OCI-LY1 (cell line): ENCODE results near the gene PTPRT.

Experiments used
- H2AFZ ChIP-seq: fragments of 200-600 bp; sonication (generic), shearing (Covaris generic); 2 replicates; pipeline ENCODE4 v1.6.0; 2014; ENCODE audit warnings: antibody characterized with exemption, mild to moderate bottlenecking, low read length
- H3F3A ChIP-seq: fragments of 200-600 bp; sonication (generic), shearing (Covaris generic); 2 replicates; pipeline ENCODE4 v1.6.0; 2014; ENCODE audit warnings: mild to moderate bottlenecking, antibody characterized with exemption, low read length, moderate library complexity; ENCODE audit not compliant: insufficient read depth
- H3K27ac ChIP-seq: fragments of 200-600 bp; sonication (generic); 2 replicates; pipeline ENCODE4 v1.5.1; 2014; ENCODE audit warnings: low read length, mixed run types, mild to moderate bottlenecking, low read depth; ENCODE audit not compliant: poor library complexity, severe bottlenecking
- H3K27me3 ChIP-seq: fragments of 200-600 bp; sonication (generic); 2 replicates; pipeline ENCODE4 v1.6.0; 2014; ENCODE audit warnings: antibody characterized with exemption, mild to moderate bottlenecking, low read length, moderate library complexity; ENCODE audit not compliant: insufficient read depth
- H3K36me3 ChIP-seq: fragments of 200-600 bp; sonication (generic); 2 replicates; pipeline ENCODE4 v1.6.1; 2014; ENCODE audit warnings: mild to moderate bottlenecking, antibody characterized with exemption, low read length, moderate library complexity, mixed read lengths; ENCODE audit not compliant: insufficient read depth
- H3K4me1 ChIP-seq: fragments of 200-600 bp; sonication (generic); 2 replicates; pipeline ENCODE4 v1.5.1; 2014; ENCODE audit warnings: mild to moderate bottlenecking, low read length, moderate library complexity; ENCODE audit not compliant: insufficient read depth, severe bottlenecking
- H3K4me2 ChIP-seq: fragments of 200-600 bp; sonication (generic), shearing (Covaris generic); 2 replicates; pipeline ENCODE4 v1.6.1; 2014; ENCODE audit warnings: low read length
- H3K4me3 ChIP-seq: fragments of 200-600 bp; sonication (generic); 2 replicates; pipeline ENCODE4 v1.5.1; 2014; ENCODE audit warnings: low read length, low read depth, mild to moderate bottlenecking, mixed read lengths; ENCODE audit not compliant: poor library complexity, severe bottlenecking
- H3K79me2 ChIP-seq: fragments of 200-600 bp; shearing (Covaris generic); 2 replicates; pipeline ENCODE4 v1.6.1; 2016; ENCODE audit warnings: mixed run types, low read length, mixed read lengths; ENCODE audit not compliant: insufficient read depth
- H3K9ac ChIP-seq: fragments of 200-600 bp; sonication (generic), shearing (Covaris generic); 2 replicates; pipeline ENCODE4 v1.6.1; 2014; ENCODE audit warnings: mild to moderate bottlenecking, low read length, mixed read lengths
- H3K9me2 ChIP-seq: fragments of 200-600 bp; sonication (generic), shearing (Covaris generic); 2 replicates; pipeline ENCODE4 v1.6.1; 2014; ENCODE audit warnings: low read depth, mild to moderate bottlenecking, low read length, mixed read lengths
- H3K9me3 ChIP-seq: fragments of 200-600 bp; shearing (Covaris generic); 2 replicates; pipeline ENCODE4 v1.6.1; 2014; ENCODE audit warnings: low read length, mixed read lengths
- H4K20me1 ChIP-seq: fragments of 200-600 bp; sonication (generic), shearing (Covaris generic); 2 replicates; pipeline ENCODE4 v1.6.0; 2016; ENCODE audit warnings: mild to moderate bottlenecking, low read length; ENCODE audit not compliant: insufficient read depth
- EZH2 ChIP-seq: fragments of 200-600 bp; sonication (generic), shearing (Covaris generic); IDR thresholded peaks from 2 replicates; pipeline ENCODE4 v1.8.0; 2017; ENCODE audit warnings: borderline replicate concordance, mixed run types, mild to moderate bottlenecking, antibody characterized with exemption, low read length, moderate library complexity, mixed read lengths
- TF ChIP-seq, protein P1 (sequence below): fragments of 200-600 bp; sonication (generic), shearing (Covaris generic); IDR thresholded peaks from 2 replicates; pipeline ENCODE4 v1.5.1; 2017; ENCODE audit warnings: mild to moderate bottlenecking, antibody characterized with exemption, low read length, moderate library complexity, mixed read lengths

Gene PTPRT

DNA sequence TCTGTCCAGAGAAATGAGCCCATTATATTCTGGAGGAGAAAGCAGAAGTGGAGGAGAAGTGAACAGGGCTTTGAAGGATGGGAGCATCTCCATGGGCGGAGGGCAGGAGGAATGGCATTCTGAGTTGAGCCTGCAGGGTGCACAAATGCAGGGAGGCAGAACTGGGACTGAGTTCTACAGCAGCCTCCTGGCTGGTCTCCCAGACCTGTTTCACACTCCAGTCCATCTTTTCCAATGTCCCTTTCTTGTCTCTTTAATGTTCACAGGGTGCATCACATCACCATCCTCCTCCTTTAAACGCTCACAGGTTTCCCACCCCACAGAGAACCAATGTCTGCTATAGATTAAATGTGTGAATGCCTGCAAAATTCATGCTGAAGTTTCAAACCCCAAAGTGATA, 302.9 kb downstream of the PTPRT start:
- Histone ChIP-seq H3K27me3 (no peaks in the 10 kb centered on the region), H3K9me3 (no peaks in the 10 kb centered on the region), H2AFZ (no peak overlapping the region), H3K4me1 (no peaks in the 10 kb centered on the region), H3K79me2 (no peaks in the 10 kb centered on the region), H3K27ac (no peak overlapping the region), H3K4me2 (no peak overlapping the region), H3K4me3 (no peak overlapping the region), H4K20me1 (no peaks in the 10 kb centered on the region), H3K9ac (no peak overlapping the region), H3F3A (no peaks in the 10 kb centered on the region), H3K36me3 (no peaks in the 10 kb centered on the region), H3K9me2 (no peaks in the 10 kb centered on the region)
- TF ChIP-seq EZH2, result no peak
- TF ChIP-seq, protein P1, sequence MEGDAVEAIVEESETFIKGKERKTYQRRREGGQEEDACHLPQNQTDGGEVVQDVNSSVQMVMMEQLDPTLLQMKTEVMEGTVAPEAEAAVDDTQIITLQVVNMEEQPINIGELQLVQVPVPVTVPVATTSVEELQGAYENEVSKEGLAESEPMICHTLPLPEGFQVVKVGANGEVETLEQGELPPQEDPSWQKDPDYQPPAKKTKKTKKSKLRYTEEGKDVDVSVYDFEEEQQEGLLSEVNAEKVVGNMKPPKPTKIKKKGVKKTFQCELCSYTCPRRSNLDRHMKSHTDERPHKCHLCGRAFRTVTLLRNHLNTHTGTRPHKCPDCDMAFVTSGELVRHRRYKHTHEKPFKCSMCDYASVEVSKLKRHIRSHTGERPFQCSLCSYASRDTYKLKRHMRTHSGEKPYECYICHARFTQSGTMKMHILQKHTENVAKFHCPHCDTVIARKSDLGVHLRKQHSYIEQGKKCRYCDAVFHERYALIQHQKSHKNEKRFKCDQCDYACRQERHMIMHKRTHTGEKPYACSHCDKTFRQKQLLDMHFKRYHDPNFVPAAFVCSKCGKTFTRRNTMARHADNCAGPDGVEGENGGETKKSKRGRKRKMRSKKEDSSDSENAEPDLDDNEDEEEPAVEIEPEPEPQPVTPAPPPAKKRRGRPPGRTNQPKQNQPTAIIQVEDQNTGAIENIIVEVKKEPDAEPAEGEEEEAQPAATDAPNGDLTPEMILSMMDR, result no peak

DNA sequence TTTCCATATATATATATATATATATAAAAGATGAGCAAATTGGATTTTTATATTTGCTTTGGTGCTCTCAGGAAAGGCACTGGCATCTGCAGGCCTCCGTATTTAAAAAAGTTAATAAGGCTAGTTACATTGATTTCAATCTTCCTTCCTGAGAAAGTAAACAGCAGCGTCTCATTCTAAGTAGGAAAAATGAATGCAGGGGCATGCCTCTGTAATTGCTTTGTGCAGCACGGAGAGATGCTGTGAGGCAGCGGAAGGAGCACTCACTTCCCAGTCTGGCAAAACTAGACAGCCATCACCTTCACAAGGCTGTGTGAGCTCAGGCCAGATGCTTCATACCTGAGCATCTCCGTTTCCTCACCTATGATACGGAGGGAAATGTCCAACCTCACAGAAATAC, 303.7 kb downstream of the PTPRT start:
- Histone ChIP-seq H3K4me3 (no peak overlapping the region), H3K9me2 (no peaks in the 10 kb centered on the region), H4K20me1 (no peaks in the 10 kb centered on the region), H3K4me2 (no peak overlapping the region), H3K36me3 (no peaks in the 10 kb centered on the region), H3K4me1 (no peaks in the 10 kb centered on the region), H2AFZ (no peak overlapping the region), H3K27ac (no peak overlapping the region), H3K79me2 (no peaks in the 10 kb centered on the region), H3K27me3 (no peaks in the 10 kb centered on the region), H3K9ac (no peak overlapping the region), H3K9me3 (no peaks in the 10 kb centered on the region), H3F3A (no peaks in the 10 kb centered on the region)
- no peak for TF ChIP-seq EZH2
- TF ChIP-seq, protein P1, result no peak

DNA sequence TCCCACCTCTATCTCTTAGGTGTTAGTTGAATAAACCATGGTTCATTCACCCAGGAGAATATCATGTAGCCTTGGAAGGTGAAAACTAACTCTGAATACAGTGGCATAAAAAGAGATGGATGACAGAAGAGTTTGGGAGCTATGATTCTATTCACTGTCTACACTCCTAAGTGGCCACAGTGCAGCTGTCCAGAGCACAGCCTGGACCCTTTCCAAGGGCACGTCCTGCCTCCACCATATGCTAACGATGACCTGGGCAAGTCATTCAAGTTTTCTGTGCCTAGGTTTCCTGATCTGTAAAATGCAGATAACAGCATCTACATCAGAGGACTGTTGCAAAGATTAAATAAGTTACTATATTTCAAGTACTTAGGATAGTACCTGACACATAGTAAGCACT, 314.1 kb downstream of the PTPRT start:
- H2AFZ ChIP-seq, result no peak overlapping the region
- no peaks in the 10 kb centered on the region for H4K20me1 ChIP-seq
- no peak for TF ChIP-seq EZH2
- TF ChIP-seq, protein P1, result no peak
- H3K4me2 ChIP-seq, result no peak overlapping the region
- no peak overlapping the region for H3K27ac ChIP-seq
- no peak overlapping the region for H3K9ac ChIP-seq
- H3K9me3 ChIP-seq, result no peaks in the 10 kb centered on the region
- H3K36me3 ChIP-seq, result no peaks in the 10 kb centered on the region
- H3K9me2 ChIP-seq, result no peaks in the 10 kb centered on the region
- H3K4me3 ChIP-seq, result no peak overlapping the region
- no peaks in the 10 kb centered on the region for H3K4me1 ChIP-seq
- H3K79me2 ChIP-seq, result no peaks in the 10 kb centered on the region
- H3F3A ChIP-seq, result no peaks in the 10 kb centered on the region
- H3K27me3 ChIP-seq, result no peaks in the 10 kb centered on the region
